ENCODE results near the gene ADAMTS15. TPM values are rescaled to one million over a fixed set of nuclear protein-coding genes. Genes with fewer than 3 reads are reported as not detected.

The ADAMTS15 gene
- total RNA-seq, 1 experiment from 2014 or later = not detected

DNA sequence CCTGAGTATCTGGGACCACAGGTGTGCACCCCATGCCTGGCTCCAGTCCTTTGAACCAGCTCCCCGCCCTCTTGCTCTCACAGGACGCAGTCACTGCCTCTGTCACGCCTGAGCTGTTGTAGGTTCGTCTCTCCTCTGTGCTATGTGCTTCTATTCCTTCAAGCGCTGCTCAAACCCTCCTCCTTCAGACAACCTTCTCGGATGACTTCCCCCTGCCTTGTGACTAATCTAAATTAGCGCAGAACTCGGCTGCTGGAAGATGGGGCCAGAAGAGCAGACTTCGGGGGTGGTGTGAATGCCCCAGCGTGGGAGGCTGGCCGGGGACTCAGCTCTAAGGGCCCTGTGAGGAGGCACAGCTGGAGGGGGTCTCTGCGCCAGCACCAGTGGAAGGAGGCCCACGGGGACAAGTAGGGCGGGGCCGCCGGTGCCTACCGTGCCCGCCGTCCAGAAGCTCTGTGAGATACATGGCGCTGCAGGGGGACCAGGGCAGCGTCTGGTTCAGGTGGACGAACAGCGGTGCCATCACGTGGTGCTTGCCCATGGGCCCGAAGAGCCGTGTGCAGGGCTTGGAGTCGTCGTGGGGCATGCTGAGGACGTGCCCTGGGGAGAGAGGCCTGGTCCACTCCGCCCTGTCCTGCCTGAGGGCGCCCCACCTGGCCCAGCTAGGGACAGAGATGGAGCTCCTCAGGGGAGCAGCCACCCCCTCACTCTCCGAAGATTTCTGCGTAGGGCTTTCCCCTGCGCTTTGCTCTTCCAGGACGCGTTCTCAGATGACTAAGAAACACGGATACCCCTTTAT lies 32.5 kb upstream of the ADAMTS15 start:
- DNase-seq (ENCODE audit: low spot score) = no peak
- in situ Hi-C loops (cut with HindIII; ENCODE audit: low sequenced_read_pairs) = no loop called here

DNA sequence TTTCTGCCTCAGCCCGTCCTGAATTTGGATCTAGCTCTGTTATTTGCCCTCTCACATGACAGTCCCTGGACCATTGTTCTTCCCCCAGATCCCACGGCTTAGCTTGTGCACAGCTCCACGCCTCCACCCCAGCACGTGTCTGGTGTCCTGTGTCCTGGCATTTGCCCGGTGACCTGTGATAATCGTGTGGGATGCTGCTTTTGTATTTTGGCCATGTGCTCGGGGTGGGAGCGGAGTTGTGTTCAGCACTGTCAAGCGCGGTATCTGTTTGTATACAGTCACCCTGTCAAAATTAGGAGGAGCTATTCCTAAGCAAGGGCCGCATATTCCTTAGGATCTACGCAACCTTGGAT lies 31.9 kb upstream of the ADAMTS15 start:
- in situ Hi-C loops (cut with HindIII; ENCODE audit: low sequenced_read_pairs) = no loop called here
- no peak for DNase-seq (ENCODE audit: low spot score)

DNA sequence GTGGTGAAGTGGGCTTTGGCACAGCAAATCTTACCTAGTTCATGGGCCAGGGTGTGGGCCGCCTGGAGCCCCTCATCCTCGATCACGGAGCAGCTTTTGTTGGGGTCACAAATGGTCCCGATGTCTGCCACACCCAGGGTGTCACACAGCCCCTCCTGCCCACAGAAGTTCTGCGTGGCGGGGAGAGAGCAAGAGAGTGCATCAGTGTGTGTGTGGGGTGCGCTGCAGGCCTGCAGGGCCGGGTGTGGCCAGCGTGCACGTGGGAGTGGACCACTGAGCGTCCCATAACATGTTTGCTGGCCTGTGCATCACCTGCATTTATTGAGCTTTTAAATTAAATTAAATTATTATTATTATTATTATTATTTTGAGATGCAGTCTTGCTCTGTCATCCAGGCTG lies 31.5 kb upstream of the ADAMTS15 start:
- no peak for DNase-seq (ENCODE audit: low spot score)
- in situ Hi-C loops (cut with HindIII; ENCODE audit: low sequenced_read_pairs) = no loop called here

DNA sequence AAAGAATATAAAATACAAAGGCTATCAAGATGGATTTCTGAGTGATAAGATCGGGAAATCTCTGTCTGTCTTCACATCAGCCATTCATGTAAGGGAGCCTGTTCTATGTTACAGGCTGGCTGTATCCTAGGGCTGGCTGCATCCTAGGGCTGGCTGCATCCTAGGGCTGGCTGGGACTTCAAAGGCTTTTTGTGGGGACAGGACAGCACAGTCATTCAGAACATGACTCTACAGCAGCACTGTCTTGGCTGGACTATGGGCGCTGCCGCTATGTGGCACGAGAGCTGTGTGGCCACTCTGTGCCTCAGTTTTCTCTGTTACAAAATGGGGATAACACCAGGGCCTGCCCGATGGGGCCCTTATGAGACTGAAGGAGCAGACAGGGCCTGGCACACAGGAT lies 30.2 kb upstream of the ADAMTS15 start:
- in situ Hi-C loops (cut with HindIII; ENCODE audit: low sequenced_read_pairs) = no loop called here
- DNase-seq (ENCODE audit: low spot score) = no peak

DNA sequence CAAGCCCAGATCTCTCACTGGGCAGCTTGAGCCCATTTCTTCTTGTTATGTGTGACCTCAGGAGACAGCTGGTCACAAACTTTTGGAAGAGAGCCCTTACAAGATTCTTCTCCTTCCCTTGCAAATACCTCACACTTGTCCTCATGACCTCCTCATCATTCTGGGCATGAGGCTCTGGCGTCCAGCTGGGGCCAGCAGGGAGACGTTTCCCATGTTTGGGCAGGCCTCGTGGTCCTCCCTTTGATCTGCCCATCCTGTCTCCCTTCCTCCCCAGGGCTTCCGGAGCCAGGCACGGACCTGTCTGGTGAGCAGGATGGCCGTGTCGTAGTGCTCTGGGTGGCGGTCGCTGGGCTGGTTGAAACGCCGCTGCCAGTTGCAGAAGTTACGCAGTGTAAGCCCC lies 29.7 kb upstream of the ADAMTS15 start:
- no peak for DNase-seq (ENCODE audit: low spot score)
- in situ Hi-C loops (cut with HindIII; ENCODE audit: low sequenced_read_pairs) = no loop called here

DNA sequence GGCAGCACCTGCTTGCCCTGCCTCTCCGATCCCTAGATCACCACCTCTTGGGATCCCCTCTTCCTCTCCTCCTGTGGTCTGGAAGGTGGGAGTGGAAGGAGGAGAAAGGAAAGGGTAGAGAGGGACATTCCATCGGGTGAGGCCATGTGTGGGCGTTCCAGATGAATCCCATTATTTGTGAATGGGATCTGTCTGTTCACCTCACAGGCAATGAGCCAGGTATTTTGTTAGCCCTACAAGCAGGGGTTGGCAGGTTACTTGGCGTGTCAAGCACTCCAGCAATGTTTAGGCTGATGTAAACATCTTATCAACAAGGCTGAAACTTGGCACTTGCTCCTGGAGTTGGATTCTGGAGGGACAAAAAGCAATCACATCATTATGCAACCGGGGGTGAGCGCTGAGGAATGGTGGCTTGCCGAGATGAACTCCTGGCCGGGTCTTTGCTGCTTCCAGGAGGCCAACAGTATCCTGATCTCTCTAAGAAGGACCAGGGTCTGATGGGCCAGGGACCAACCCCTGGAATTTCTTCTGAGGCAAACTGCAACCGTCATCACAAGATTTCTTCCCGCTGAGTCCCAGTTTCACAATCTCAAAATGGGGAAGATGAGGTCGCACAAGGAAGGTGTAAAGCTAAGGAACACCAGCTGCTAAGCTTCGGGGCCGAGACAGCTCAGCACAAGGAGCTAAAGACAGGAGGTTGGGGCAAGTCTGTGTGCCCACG lies 27.8 kb upstream of the ADAMTS15 start:
- in situ Hi-C loops (cut with HindIII; ENCODE audit: low sequenced_read_pairs) = no loop called here
- no peak for DNase-seq (ENCODE audit: low spot score)

DNA sequence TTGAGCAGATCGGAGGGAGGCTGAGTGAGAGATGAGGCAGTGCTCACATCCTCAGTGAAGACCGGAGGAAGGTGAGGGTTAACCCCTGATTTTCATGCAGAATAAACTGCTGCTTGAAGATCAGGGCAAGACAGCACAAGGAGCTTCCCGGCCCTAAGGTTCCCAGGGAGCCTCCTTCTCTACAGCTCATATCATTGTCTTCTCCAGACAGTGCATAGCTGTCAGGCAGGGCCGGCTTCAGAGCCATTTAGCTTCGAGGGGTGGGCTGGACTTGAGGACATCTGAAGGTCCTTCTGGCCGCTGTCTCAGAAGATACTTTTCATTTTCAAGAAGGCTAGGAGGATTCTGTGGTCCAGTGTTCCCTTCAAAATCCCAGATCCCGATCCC lies 27.3 kb upstream of the ADAMTS15 start:
- in situ Hi-C loops (cut with HindIII; ENCODE audit: low sequenced_read_pairs) = no loop called here
- DNase-seq (ENCODE audit: low spot score) = no peak

DNA sequence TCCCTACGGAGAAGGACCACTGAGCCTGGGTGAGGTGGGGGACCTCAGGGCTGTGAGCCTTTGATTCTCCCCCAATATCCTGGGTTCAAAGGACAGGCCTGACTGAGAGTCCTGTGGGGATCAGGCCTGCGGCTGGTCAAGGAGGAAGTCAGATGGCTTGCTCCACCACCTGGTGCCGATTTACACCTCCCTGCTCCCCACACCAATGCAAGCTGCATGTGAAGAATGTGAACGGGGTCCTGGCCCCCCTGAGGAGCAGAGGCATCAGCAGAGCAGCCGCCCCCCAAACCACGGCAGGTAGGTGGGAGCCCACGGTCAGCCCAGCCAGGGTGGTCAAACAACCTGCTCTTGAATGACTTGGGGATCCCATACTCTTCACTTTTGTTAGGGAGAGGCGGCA lies 26.7 kb upstream of the ADAMTS15 start:
- in situ Hi-C loops (cut with HindIII; ENCODE audit: low sequenced_read_pairs) = no loop called here
- no peak for DNase-seq (ENCODE audit: low spot score)

DNA sequence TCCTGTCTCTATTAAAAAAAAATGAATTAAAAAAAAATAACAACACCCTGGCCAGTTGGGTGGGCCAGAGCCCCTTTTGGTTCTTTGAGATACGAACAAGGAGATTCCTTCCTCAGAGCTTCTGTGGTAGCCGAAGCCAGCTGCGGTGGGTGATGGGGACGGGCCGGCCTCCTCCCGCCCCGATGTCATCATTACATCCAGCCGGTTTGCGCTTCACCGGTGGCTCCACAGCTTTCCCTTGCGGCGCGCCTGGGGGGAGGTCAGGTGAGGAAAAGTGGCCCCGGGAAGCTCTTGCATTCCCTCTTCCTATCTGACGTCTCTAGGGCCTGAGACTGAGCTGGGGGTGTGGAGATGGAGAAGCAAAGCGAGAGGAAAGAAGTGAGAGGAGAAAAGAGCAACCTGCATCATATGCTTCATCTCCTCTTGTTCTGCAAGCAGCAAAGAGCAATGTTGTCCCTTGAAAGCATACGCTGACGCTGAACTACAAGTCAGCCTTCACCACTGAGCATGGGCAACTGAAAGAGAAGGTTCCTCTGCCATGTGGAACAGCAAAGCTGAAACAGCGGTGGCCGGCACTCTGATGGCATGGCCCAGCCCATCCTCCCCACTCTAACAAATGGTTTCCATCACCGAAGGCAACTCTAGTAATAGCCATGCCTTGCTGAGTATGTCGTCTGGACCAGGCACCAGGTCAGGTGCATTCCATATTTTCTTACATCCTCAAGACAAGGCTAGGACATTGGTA lies 26.0 kb upstream of the ADAMTS15 start:
- no peak for DNase-seq (ENCODE audit: low spot score)
- in situ Hi-C loops (cut with HindIII; ENCODE audit: low sequenced_read_pairs) = no loop called here

DNA sequence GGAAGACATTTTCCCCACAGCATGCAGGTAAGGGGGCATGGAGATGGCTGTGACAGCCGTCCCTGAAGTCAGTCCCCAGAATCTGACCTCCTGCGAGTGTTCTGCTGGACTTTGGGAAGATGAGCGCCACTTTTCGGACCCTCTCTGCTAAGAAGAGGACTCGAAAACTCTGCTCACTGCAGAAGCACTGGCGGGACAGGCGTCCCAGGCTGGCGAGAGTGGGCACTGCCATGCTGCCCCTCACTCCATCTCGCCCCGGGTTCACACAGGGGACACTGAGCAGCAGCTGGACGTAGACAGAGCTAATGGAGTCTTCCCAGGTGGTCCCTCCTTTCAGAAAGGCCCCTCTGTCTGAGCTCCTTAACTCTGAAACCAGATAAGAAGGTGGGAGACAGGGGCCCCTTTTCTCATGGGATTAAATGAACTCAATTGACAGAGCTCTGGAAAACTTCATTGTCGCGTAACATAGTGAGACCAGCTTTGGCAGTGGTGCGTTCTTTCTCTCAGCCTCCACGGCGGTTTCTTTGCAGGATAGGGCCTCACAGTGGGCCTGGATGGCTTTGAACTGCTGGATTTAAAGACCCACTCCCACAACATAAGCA lies 24.8 kb upstream of the ADAMTS15 start:
- in situ Hi-C loops (cut with HindIII; ENCODE audit: low sequenced_read_pairs) = no loop called here
- no peak for DNase-seq (ENCODE audit: low spot score)

DNA sequence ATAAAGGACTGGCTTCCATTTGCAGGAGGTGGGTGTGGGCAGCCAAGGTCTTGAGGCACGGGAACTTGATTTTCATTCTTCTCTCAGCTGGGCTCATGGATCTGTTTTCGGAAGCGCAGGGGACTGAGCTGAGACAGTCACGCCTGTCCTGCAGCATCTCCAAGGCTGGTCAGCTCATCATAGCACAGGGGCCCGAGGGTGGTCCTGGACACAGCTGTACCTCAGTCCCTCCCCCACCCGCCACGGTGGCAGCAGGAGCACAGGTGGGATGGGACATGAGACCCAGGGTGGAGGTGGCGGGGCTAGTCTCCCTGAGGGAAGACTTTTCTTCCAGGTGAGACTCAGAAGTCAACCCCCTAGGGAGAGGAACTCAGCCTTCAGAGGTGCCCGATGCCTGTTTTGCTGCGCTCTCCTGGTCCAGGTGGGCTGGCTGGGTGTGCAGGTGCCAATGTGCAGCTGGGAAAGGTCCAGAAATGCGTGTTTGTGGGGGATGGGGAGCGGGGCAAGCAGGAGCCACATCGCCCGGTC lies 23.8 kb upstream of the ADAMTS15 start:
- no peak for DNase-seq (ENCODE audit: low spot score)
- in situ Hi-C loops (cut with HindIII; ENCODE audit: low sequenced_read_pairs) = loop anchor here (25.0 kb wide), 1 partner anchor 438 kb away; no protein-coding TSS in a partner anchor

DNA sequence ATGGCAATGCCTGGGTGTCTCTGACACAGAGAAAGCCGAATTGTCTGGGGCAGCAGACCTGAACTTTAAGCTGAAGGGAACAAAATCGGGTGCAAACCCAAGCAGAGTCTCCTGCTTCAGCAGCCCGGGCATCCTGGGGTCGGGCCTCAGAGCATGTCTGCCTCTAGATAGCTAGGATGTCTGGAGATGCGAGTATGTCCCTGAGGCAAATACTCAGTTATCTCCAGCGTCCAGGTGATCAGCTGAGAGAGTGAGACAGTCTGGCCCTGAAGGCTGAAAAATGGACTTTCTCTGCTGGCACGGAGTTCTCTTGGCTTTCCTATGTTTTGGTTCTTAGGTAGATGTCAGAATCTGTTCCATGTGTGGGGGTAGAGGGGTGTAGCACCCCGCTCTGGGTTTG lies 23.3 kb upstream of the ADAMTS15 start:
- in situ Hi-C loops (cut with HindIII; ENCODE audit: low sequenced_read_pairs) = loop anchor here (25.0 kb wide), 1 partner anchor 437 kb away; no protein-coding TSS in a partner anchor
- DNase-seq (ENCODE audit: low spot score) = no peak

DNA sequence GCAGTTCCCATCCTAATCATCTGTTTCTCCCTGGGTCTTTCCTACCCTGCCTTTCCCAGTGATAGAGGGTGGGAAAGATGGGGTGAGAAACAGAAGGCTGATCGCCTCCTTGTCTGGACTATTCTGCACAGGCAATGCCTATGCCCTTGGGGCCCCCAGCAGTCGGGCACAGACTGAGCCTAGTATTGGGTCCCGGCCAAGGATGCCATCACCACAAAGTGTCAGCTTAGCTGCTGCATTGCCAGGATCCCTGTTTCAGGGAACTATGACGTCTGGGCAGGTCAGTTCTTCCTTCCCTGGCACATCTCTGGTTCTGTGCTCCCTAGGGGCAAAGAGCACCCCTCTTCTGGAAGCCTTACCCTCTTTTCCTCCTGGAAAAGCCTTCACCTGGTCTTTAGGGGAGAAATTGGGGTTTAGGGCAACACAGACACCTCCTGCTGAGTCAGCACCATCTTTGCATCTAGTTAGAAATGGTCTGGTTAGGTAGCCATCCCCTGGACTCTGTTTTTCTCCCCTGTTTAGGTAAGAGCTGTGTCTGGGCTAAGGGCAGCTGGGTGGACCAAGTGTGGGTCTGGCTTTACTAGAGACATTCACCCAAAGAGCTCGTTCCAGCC lies 22.1 kb upstream of the ADAMTS15 start:
- in situ Hi-C loops (cut with HindIII; ENCODE audit: low sequenced_read_pairs) = loop anchor here (25.0 kb wide), 1 partner anchor 436 kb away; no protein-coding TSS in a partner anchor
- no peak for DNase-seq (ENCODE audit: low spot score)

DNA sequence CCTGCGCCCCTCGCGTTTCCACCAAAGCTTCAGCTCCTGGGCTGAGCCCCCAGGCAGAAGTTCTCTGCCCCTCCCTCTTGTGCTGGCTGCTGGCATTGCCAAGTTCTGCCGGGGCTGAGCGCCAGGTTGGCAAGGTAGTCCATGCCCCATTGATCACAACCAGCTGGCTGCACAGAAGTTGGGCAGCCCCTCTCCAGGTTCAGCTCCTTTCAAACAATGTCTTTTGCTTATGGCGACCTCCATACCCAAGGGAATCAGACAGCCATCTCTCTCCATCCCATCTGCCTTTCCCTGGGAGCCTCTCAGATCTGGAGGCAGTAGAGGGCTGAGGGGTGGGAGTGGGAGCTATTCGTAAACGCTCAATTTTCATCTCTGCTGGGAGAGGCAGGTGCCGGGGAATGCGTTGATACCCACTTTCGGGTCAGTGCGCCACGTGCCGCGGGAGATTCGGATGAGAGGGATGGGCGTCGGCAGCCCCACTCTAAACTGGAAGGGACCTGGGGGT lies 21.6 kb upstream of the ADAMTS15 start:
- no peak for DNase-seq (ENCODE audit: low spot score)
- in situ Hi-C loops (cut with HindIII; ENCODE audit: low sequenced_read_pairs) = loop anchor here (25.0 kb wide), 1 partner anchor 435 kb away; no protein-coding TSS in a partner anchor

DNA sequence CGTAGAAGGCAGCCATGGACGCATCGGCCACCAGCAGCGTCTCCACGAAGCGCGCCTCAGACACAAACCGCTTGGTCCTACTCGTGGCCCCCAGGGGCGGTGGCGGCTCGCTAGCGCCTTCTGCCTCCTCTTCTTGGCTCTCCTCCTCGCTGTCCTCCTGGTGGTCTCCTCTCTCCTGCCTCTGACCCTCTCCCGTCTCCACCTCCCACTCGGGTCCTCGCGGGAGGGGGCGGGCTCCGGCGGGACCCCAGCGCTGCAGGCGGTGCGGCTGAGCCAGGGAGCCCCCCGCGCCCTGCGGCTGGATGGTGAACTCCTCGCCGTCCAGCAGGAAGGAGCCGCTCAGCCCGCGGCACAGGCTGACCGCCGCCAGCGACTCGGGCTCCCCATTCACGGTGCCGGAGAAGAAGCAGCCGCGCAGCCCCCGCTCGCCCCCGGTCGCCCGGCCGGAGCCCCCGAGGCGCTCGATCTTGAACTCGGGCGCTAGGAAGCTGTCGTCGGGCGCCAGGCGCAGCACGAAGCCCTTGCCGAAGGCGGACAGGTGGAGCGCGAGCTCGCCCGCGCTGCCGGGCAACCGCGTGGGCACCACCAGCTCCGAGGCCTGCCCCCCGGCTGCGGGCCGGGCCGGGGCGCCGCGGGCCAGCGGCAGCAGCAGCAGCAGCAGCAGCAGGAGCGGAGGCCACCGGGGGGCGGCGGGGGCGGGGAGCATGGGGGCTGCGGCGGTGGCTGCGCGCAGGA lies 20.7 kb upstream of the ADAMTS15 start:
- no peak for DNase-seq (ENCODE audit: low spot score)
- in situ Hi-C loops (cut with HindIII; ENCODE audit: low sequenced_read_pairs) = loop anchor here (25.0 kb wide), 1 partner anchor 435 kb away; no protein-coding TSS in a partner anchor

DNA sequence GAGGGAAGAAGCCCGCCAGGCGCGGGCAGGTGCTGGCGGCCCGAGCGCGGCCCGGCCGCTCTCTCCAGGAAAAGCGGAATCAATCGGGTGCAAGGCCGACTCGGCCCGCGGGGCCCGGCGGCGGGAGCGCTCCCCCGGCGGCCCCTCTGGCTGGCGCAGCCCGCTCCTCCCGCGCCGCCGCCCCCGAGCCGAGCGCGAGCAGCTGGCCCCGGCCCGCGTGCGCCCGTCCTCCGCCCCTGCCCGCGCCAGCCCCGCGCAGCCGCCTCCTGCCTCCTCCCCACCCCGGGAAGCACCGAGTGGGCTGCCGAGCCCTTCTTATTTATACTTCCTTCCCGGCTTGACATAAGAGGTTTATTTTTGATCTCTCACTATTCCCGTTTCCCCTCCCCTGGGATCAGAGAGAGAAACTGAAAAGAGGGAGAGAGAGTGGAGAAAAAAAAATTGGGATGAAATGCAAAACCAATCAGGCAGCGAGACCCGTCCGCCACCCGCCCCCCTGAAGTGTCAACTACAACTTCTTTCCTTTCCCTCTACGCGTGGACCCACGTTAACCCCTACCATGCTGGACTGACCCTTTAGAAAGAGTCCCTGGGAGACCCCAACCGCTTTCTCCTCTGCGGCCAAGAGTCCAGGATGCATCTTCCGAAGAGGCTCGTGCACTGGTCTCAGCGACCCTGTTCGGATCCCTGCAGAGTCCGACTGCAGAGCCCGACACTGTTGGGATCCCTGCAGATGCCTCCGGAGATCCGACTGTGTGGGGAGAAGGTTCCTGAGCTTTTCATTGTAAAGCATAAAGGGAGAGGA lies 19.9 kb upstream of the ADAMTS15 start, which contains the start of gene ADAMTS8:
Gene ADAMTS8, minus strand, starts transcription at position 294 of the 804 bp plus-strand sequence. CDS start 323 bp downstream, outside the sequence.
- in situ Hi-C loops (cut with HindIII; ENCODE audit: low sequenced_read_pairs) = loop anchor here (25.0 kb wide), 1 partner anchor 434 kb away; no protein-coding TSS in a partner anchor
- DNase-seq (ENCODE audit: low spot score) = no peak

DNA sequence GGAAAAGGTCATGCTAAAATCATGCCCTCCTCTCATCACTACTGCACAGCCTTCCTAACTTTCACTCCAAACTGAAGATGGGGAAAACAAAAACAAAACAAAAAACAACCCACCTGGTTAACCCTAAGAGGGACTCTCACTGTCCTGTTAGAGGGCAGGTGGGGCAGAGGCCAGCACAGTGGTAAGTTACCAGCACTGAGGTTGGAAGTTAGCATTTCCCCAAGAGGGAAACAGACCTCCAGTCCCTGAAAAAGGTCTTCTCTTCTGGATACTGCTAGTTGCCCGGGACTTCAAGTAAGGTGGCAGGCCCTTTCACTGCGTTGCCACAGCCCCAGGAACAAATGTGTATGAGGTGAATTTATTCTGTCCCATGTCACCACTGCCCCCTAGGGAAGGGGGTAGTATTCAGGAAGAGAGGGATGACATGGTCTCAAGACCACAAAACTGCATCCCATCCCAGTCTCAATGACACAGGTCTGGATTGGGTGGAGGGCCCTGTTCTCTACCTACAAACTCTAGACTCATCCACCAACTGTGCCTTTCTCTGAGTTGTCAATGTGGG lies 19.2 kb upstream of the ADAMTS15 start:
- in situ Hi-C loops (cut with HindIII; ENCODE audit: low sequenced_read_pairs) = loop anchor here (25.0 kb wide), 1 partner anchor 433 kb away; no protein-coding TSS in a partner anchor
- DNase-seq (ENCODE audit: low spot score) = no peak

All from G401 (cell line).